Osteoblast (primary cell): ENCODE data around the gene RNF13. TPM values are rescaled to one million over a fixed set of nuclear protein-coding genes. Genes with fewer than 3 reads are reported as not detected.

ENCODE experiments used
- DNase-seq: peaks from one replicate; pipeline ENCODE4 v3.0.0; 2011; ENCODE audit warnings: low spot score, mixed read lengths; ENCODE audit not compliant: insufficient read length; ENCODE audit errors: missing footprints
- H2AFZ ChIP-seq: 2 replicates; pipeline ENCODE4 v1.6.0; 2011; ENCODE audit warnings: mild to moderate bottlenecking, low read length
- H3K27ac ChIP-seq: 2 replicates; pipeline ENCODE4 v1.5.1; 2011; ENCODE audit warnings: mild to moderate bottlenecking, low read depth, low read length, moderate library complexity
- H3K27me3 ChIP-seq: 2 replicates; pipeline ENCODE4 v1.6.0; 2012; ENCODE audit warnings: mild to moderate bottlenecking, control low read depth, inconsistent platforms, low read length, moderate library complexity; ENCODE audit not compliant: insufficient read depth
- H3K36me3 ChIP-seq: 2 replicates; pipeline ENCODE4 v1.5.1; 2011; ENCODE audit warnings: mild to moderate bottlenecking, low read length, control low read depth, moderate library complexity; ENCODE audit not compliant: insufficient read depth
- H3K4me1 ChIP-seq: 2 replicates; pipeline ENCODE4 v1.5.1; 2011; ENCODE audit warnings: mild to moderate bottlenecking, low read length, control low read depth, moderate library complexity; ENCODE audit not compliant: insufficient read depth
- H3K4me2 ChIP-seq: 2 replicates; pipeline ENCODE4 v1.6.0; 2011; ENCODE audit warnings: mild to moderate bottlenecking, low read length; ENCODE audit not compliant: insufficient read depth
- H3K4me3 ChIP-seq: fragments of 200-600 bp; sonication (generic); 3 replicates; pipeline ENCODE4 v1.5.1; 2012; ENCODE audit warnings: mild to moderate bottlenecking, low read length, inconsistent platforms; ENCODE audit not compliant: insufficient read depth
- H3K79me2 ChIP-seq: 2 replicates; pipeline ENCODE4 v1.6.0; 2012; ENCODE audit warnings: mild to moderate bottlenecking, low read length, control low read depth, inconsistent platforms; ENCODE audit not compliant: insufficient read depth
- H3K9me3 ChIP-seq: 2 replicates; pipeline ENCODE4 v1.5.1; 2011; ENCODE audit warnings: low read depth, low read length, control low read depth
- H4K20me1 ChIP-seq: 2 replicates; pipeline ENCODE4 v1.6.0; 2012; ENCODE audit warnings: mild to moderate bottlenecking, low read length, control low read depth; ENCODE audit not compliant: insufficient read depth
- total RNA-seq: library from RNA; depleted of rRNA; stranded (reverse); fragments of >200 nt; gene quantifications from 2 replicates; pipeline ENCODE4 v1.2.3, GENCODE V29; 2012
- TF ChIP-seq, protein P1 (sequence below): IDR thresholded peaks from 2 replicates; pipeline ENCODE4 v1.5.1; 2011; ENCODE audit warnings: mild to moderate bottlenecking, low read depth, low read length, moderate library complexity; ENCODE audit errors: extremely low read depth

RNF13 gene
- total RNA-seq, 1 donor = 86.1 TPM

GRCh38 chr3:149843502-149843901 lies 30.5 kb downstream of the RNF13 start:
- Histone ChIP-seq H3K4me1 (no peaks in the 10 kb centered on the region), H3K79me2 (peaks cover 36% of the 10 kb centered on the region), H3K27ac (no peak overlapping the region), H4K20me1 (peaks cover 2% of the 10 kb centered on the region), H3K27me3 (no peaks in the 10 kb centered on the region), H2AFZ (no peak overlapping the region), H3K4me3 (no peak overlapping the region), H3K9me3 (no peaks in the 10 kb centered on the region), H3K36me3 (no peaks in the 10 kb centered on the region), H3K4me2 (no peak overlapping the region)
- DNase-seq = no peak
- TF ChIP-seq, protein P1, sequence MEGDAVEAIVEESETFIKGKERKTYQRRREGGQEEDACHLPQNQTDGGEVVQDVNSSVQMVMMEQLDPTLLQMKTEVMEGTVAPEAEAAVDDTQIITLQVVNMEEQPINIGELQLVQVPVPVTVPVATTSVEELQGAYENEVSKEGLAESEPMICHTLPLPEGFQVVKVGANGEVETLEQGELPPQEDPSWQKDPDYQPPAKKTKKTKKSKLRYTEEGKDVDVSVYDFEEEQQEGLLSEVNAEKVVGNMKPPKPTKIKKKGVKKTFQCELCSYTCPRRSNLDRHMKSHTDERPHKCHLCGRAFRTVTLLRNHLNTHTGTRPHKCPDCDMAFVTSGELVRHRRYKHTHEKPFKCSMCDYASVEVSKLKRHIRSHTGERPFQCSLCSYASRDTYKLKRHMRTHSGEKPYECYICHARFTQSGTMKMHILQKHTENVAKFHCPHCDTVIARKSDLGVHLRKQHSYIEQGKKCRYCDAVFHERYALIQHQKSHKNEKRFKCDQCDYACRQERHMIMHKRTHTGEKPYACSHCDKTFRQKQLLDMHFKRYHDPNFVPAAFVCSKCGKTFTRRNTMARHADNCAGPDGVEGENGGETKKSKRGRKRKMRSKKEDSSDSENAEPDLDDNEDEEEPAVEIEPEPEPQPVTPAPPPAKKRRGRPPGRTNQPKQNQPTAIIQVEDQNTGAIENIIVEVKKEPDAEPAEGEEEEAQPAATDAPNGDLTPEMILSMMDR = no peak

DNA sequence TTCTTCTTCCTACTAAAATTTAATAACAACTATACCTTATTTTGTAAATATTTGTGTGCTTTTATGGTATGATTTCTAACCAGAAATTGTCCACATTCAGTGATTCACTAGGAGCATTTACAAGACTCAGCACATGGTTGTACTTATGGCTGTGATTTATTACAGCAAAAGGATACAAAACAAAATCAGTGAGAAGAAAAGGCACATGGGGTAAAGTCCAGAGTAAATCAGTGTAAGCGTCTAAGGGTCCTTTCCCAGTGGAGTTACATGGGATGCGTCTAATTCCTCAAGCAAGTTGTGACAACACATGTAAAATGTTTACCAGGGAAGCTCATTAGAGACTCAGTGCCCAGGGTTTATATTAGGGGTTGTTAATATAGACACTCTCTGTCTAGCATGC lies 31.1 kb downstream of the RNF13 start:
- Histone ChIP-seq H4K20me1 (peaks cover 2% of the 10 kb centered on the region), H3K27ac (no peak overlapping the region), H3K9me3 (no peaks in the 10 kb centered on the region), H2AFZ (no peak overlapping the region), H3K36me3 (no peaks in the 10 kb centered on the region), H3K4me3 (no peak overlapping the region), H3K79me2 (peaks cover 36% of the 10 kb centered on the region), H3K4me2 (no peak overlapping the region), H3K27me3 (no peaks in the 10 kb centered on the region), H3K4me1 (no peaks in the 10 kb centered on the region)
- DNase-seq = no peak
- TF ChIP-seq, protein P1 = no peak

- H2AFZ ChIP-seq = no peak overlapping the region
- no peaks in the 10 kb centered on the region for H3K36me3 ChIP-seq
- H3K4me2 ChIP-seq = no peak overlapping the region
- TF ChIP-seq, protein P1 = no peak
- no peaks in the 10 kb centered on the region for H3K27me3 ChIP-seq
- H3K4me3 ChIP-seq = no peak overlapping the region
- H4K20me1 ChIP-seq = peaks cover 2% of the 10 kb centered on the region
- peaks cover 26% of the 10 kb centered on the region for H3K79me2 ChIP-seq
- no peak overlapping the region for H3K27ac ChIP-seq
- DNase-seq = no peak
- no peaks in the 10 kb centered on the region for H3K4me1 ChIP-seq
- H3K9me3 ChIP-seq = no peaks in the 10 kb centered on the region
Measured at GRCh38 chr3:149845570-149846244, 32.7 kb downstream of the RNF13 start.

- H3K27ac ChIP-seq = no peak overlapping the region
- H2AFZ ChIP-seq = no peak overlapping the region
- no peaks in the 10 kb centered on the region for H3K27me3 ChIP-seq
- H3K4me2 ChIP-seq = no peak overlapping the region
- DNase-seq = no peak
- H3K4me3 ChIP-seq = no peak overlapping the region
- H3K9me3 ChIP-seq = no peaks in the 10 kb centered on the region
- TF ChIP-seq, protein P1 = no peak
- no peaks in the 10 kb centered on the region for H4K20me1 ChIP-seq
- no peaks in the 10 kb centered on the region for H3K36me3 ChIP-seq
- no peaks in the 10 kb centered on the region for H3K4me1 ChIP-seq
- peaks cover 26% of the 10 kb centered on the region for H3K79me2 ChIP-seq
Measured at GRCh38 chr3:149848238-149848637, 35.2 kb downstream of the RNF13 start.
